Activated CD4-positive, alpha-beta T cell treated with anti-CD3 and anti-CD28 coated beads, Interleukin-2, amount 50 U/mL, for 16 hours (primary cell): ENCODE results near the gene SMTNL2.

Experiments
- DNase-seq: peaks from one replicate; pipeline ENCODE4 v3.0.0-alpha.2; 2020

SMTNL2 gene

GRCh38 chr17:4545217-4545951 is 38.9 kb upstream of the SMTNL2 start:
- DNase-seq, result no peak

GRCh38 chr17:4547118-4547906 is 37.0 kb upstream of the SMTNL2 start:
- DNase-seq, result no peak

- no peak for DNase-seq
Measured at GRCh38 chr17:4548061-4548461, 36.3 kb upstream of the SMTNL2 start.

- no peak for DNase-seq
Measured at GRCh38 chr17:4548721-4549531, 35.4 kb upstream of the SMTNL2 start.

- DNase-seq, result no peak
Measured at GRCh38 chr17:4549781-4550533, 34.4 kb upstream of the SMTNL2 start.

- DNase-seq, result no peak
Measured at GRCh38 chr17:4550534-4551039, 33.7 kb upstream of the SMTNL2 start.

- peak; percentile 21 for DNase-seq
Measured at GRCh38 chr17:4551141-4551540, 33.2 kb upstream of the SMTNL2 start.

- DNase-seq, result no peak
Measured at GRCh38 chr17:4551796-4552525, 32.4 kb upstream of the SMTNL2 start.

GRCh38 chr17:4553669-4554068 is 30.7 kb upstream of the SMTNL2 start:
- no peak for DNase-seq

GRCh38 chr17:4554441-4554996 is 29.8 kb upstream of the SMTNL2 start:
- DNase-seq, result no peak

- peak; percentile 97 for DNase-seq
Measured at GRCh38 chr17:4554997-4555799, 29.1 kb upstream of the SMTNL2 start, which contains the start of gene MYBBP1A. MYBBP1A (minus strand) TSS chr17:4555384; CDS start chr17:4555324, 60 bp downstream.

- DNase-seq, result no peak
Measured at GRCh38 chr17:4555873-4556759, 28.2 kb upstream of the SMTNL2 start.

- no peak for DNase-seq
Measured at GRCh38 chr17:4556996-4557395, 27.3 kb upstream of the SMTNL2 start.

- no peak for DNase-seq
Measured at GRCh38 chr17:4557626-4558346, 26.5 kb upstream of the SMTNL2 start.

GRCh38 chr17:4558347-4558971 is 25.9 kb upstream of the SMTNL2 start:
- no peak for DNase-seq

GRCh38 chr17:4559139-4559791 is 25.1 kb upstream of the SMTNL2 start:
- DNase-seq, result no peak

GRCh38 chr17:4559966-4560365 is 24.4 kb upstream of the SMTNL2 start:
- DNase-seq, result no peak

GRCh38 chr17:4560421-4560820 is 23.9 kb upstream of the SMTNL2 start, which contains the start of gene GGT6:
GGT6 (minus strand) TSS chr17:4560577; CDS start chr17:4560521, 56 bp downstream.
- DNase-seq, result no peak
